ENCODE results near the gene FCER1A. TPM values are rescaled to one million over a fixed set of nuclear protein-coding genes. Genes with fewer than 3 reads are reported as not detected.
A peak's percentile ranks its signal among the peaks of the same experiment; 100 is the strongest.

FCER1A gene
- total and polyA plus RNA-seq, 9 of the 15 experiments (the other 6 are each of a cell fraction or from before 2014, with no cell fraction given), result 0.04 TPM; not detected in 8

DNA sequence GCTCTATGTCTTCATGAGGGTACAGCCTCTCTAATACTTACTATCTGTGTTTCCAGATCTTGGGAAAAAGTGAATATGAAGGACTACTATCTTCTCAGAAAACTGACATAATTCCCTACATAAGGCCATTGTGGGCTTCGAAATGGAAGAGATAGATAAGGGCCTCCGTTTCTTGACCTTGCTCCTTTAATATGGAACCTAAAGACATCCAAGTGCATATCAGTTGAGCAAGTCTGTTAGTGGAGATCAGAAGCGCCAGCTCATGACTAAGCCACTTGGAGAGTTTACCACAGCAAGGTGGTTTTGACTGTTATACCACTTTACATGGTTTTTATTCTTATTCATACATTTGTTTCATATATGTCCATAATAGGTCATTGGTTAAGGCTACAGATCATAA lies 35.3 kb upstream of the FCER1A start (continued):
- no peak for TF ChIP-seq ARNT (IDR thresholded peaks at IDR 0.05)
- no peak for TF ChIP-seq HNRNPLL (IDR thresholded peaks at IDR 0.05; ENCODE audit: low read depth, low read length, poor library complexity, severe bottlenecking)
- no peak for TF ChIP-seq ZNF165 (CRISPR knock-in tag; IDR thresholded peaks at IDR 0.05; ENCODE audit: borderline replicate concordance)
- TF ChIP-seq MAFG (tag; conservative IDR thresholded peaks at IDR 0.05), result 0 out of 2 replicates have a peak, but pooled peaks have one; percentile 10
- no peak for TF ChIP-seq RBM34 (IDR thresholded peaks at IDR 0.05; ENCODE audit: borderline replicate concordance, insufficient read depth, low read length)
- TF ChIP-seq NFXL1 (CRISPR knock-in tag; IDR thresholded peaks at IDR 0.05), result no peak
- no peak for TF ChIP-seq TAF9B (IDR thresholded peaks at IDR 0.05; ENCODE audit: partially characterized antibody)
- TF ChIP-seq MECOM (CRISPR knock-in tag; IDR thresholded peaks at IDR 0.05), result no peak
- TF ChIP-seq JUND (IDR thresholded peaks at IDR 0.05; ENCODE audit: borderline replicate concordance, low read depth, low read length), result no peak
- peak; percentile 38; the same call in 1 of the 3 replicates for TF ChIP-seq JUND (tag; IDR thresholded peaks at IDR 0.05; ENCODE audit: borderline replicate concordance, low read depth, low read length)
- TF ChIP-seq, protein P1, sequence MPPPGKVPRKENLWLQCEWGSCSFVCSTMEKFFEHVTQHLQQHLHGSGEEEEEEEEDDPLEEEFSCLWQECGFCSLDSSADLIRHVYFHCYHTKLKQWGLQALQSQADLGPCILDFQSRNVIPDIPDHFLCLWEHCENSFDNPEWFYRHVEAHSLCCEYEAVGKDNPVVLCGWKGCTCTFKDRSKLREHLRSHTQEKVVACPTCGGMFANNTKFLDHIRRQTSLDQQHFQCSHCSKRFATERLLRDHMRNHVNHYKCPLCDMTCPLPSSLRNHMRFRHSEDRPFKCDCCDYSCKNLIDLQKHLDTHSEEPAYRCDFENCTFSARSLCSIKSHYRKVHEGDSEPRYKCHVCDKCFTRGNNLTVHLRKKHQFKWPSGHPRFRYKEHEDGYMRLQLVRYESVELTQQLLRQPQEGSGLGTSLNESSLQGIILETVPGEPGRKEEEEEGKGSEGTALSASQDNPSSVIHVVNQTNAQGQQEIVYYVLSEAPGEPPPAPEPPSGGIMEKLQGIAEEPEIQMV (tag; conservative IDR thresholded peaks at IDR 0.05; ENCODE audit: low read depth), result no peak
- TF ChIP-seq RAD51 (IDR thresholded peaks at IDR 0.05; ENCODE audit: borderline replicate concordance, low read depth), result no peak
- 0 out of 2 replicates have a peak, but pooled peaks have one; percentile 30 for TF ChIP-seq NFIC (IDR thresholded peaks at IDR 0.05)
- TF ChIP-seq ZBTB7A (IDR thresholded peaks at IDR 0.05; ENCODE audit: borderline replicate concordance, control insufficient read depth, low read depth, low read length), result no peak
- no peak for TF ChIP-seq ZNF253 (CRISPR knock-in tag; conservative IDR thresholded peaks at IDR 0.05)
- TF ChIP-seq, protein P2, sequence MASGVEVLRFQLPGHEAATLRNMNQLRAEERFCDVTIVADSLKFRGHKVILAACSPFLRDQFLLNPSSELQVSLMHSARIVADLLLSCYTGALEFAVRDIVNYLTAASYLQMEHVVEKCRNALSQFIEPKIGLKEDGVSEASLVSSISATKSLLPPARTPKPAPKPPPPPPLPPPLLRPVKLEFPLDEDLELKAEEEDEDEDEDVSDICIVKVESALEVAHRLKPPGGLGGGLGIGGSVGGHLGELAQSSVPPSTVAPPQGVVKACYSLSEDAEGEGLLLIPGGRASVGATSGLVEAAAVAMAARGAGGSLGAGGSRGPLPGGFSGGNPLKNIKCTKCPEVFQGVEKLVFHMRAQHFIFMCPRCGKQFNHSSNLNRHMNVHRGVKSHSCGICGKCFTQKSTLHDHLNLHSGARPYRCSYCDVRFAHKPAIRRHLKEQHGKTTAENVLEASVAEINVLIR (CRISPR knock-in tag; IDR thresholded peaks at IDR 0.05), result no peak
- no peak for TF ChIP-seq ZNF668 (CRISPR knock-in tag; IDR thresholded peaks at IDR 0.05)
- TF ChIP-seq, protein P3, sequence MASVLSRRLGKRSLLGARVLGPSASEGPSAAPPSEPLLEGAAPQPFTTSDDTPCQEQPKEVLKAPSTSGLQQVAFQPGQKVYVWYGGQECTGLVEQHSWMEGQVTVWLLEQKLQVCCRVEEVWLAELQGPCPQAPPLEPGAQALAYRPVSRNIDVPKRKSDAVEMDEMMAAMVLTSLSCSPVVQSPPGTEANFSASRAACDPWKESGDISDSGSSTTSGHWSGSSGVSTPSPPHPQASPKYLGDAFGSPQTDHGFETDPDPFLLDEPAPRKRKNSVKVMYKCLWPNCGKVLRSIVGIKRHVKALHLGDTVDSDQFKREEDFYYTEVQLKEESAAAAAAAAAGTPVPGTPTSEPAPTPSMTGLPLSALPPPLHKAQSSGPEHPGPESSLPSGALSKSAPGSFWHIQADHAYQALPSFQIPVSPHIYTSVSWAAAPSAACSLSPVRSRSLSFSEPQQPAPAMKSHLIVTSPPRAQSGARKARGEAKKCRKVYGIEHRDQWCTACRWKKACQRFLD (CRISPR knock-in tag; IDR thresholded peaks at IDR 0.05), result no peak
- TF ChIP-seq TCF7L2 (IDR thresholded peaks at IDR 0.05; ENCODE audit: low read depth, low read length), result no peak
- TF ChIP-seq, protein P4, sequence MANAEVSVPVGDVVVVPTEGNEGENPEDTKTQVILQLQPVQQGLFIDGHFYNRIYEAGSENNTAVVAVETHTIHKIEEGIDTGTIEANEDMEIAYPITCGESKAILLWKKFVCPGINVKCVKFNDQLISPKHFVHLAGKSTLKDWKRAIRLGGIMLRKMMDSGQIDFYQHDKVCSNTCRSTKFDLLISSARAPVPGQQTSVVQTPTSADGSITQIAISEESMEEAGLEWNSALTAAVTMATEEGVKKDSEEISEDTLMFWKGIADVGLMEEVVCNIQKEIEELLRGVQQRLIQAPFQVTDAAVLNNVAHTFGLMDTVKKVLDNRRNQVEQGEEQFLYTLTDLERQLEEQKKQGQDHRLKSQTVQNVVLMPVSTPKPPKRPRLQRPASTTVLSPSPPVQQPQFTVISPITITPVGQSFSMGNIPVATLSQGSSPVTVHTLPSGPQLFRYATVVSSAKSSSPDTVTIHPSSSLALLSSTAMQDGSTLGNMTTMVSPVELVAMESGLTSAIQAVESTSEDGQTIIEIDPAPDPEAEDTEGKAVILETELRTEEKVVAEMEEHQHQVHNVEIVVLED (CRISPR knock-in tag; IDR thresholded peaks at IDR 0.05), result no peak
- no peak for TF ChIP-seq PHF21A (IDR thresholded peaks at IDR 0.05; ENCODE audit: borderline replicate concordance, low read depth)
- TF ChIP-seq XRCC4 (IDR thresholded peaks at IDR 0.05; ENCODE audit: extremely low read depth, insufficient read depth, insufficient read length), result no peak
- no peak for TF ChIP-seq KAT2B (IDR thresholded peaks at IDR 0.05; ENCODE audit: low read depth, low read length)
- TF ChIP-seq, protein P5, sequence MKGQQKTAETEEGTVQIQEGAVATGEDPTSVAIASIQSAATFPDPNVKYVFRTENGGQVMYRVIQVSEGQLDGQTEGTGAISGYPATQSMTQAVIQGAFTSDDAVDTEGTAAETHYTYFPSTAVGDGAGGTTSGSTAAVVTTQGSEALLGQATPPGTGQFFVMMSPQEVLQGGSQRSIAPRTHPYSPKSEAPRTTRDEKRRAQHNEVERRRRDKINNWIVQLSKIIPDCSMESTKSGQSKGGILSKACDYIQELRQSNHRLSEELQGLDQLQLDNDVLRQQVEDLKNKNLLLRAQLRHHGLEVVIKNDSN (CRISPR knock-in tag; IDR thresholded peaks at IDR 0.05), result no peak
